ENCODE measurements around the gene RRP1B.

RRP1B gene

DNA sequence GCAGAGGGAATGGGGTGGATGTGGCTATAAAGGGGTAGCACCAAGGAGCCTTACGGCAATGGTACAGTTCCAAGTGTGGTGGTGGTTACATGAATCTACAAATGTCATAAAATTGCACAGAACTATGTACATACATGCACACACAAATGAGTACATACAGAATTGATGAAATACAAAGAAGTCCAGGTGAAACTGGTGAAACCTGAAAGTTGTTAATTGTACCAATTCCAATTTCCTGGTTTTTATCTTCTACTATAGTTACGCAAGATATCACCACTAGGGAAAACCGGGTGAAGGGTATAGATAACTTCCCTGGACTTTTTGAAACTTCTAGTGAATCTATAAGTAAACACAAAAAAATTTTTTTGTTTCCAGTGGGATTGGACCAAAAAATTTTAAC is 19.0 kb upstream of the RRP1B start:
- Histone ChIP-seq H3K4me3 (ENCODE audit: low read depth, low read length) (no peak overlapping the region), H3K9me3 (ENCODE audit: control insufficient read depth, low read length) (no peaks in the 10 kb centered on the region), H2AFZ (no peak overlapping the region), H3K27me3 (ENCODE audit: control insufficient read depth, insufficient read depth, low read length) (no peaks in the 10 kb centered on the region), H3K36me3 (ENCODE audit: control insufficient read depth, insufficient read depth, low read length) (no peaks in the 10 kb centered on the region), H3K79me2 (no peaks in the 10 kb centered on the region), H3K9ac (no peak overlapping the region), H3K27ac (no peak overlapping the region), H3K4me1 (peaks cover 2% of the 10 kb centered on the region), H3K4me2 (ENCODE audit: low read length) (no peak overlapping the region)
- TF ChIP-seq, protein P1, sequence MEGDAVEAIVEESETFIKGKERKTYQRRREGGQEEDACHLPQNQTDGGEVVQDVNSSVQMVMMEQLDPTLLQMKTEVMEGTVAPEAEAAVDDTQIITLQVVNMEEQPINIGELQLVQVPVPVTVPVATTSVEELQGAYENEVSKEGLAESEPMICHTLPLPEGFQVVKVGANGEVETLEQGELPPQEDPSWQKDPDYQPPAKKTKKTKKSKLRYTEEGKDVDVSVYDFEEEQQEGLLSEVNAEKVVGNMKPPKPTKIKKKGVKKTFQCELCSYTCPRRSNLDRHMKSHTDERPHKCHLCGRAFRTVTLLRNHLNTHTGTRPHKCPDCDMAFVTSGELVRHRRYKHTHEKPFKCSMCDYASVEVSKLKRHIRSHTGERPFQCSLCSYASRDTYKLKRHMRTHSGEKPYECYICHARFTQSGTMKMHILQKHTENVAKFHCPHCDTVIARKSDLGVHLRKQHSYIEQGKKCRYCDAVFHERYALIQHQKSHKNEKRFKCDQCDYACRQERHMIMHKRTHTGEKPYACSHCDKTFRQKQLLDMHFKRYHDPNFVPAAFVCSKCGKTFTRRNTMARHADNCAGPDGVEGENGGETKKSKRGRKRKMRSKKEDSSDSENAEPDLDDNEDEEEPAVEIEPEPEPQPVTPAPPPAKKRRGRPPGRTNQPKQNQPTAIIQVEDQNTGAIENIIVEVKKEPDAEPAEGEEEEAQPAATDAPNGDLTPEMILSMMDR (IDR thresholded peaks at IDR 0.05): no peak

DNA sequence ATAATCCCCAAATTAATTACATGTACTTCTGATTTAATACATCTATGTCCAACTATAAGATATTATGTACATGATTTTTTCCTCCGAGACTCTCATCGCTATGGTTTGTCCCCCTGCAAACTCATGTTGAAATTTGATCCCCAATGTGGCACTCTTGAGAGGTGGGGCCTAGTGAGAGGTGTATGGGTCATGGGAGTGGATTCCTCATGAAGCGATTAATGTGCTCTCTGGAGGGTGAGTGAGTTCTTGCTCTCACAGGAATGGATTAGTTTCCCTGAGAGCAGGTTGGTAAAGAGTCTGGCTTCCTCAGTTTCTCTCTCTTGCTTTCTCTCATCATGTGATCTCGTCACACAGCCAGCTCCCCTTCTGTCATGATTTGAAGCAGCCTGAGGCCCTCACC is 16.2 kb upstream of the RRP1B start:
- Histone ChIP-seq H2AFZ (no peak overlapping the region), H3K27me3 (ENCODE audit: control insufficient read depth, insufficient read depth, low read length) (no peaks in the 10 kb centered on the region), H3K79me2 (no peaks in the 10 kb centered on the region), H3K9ac (no peak overlapping the region), H3K9me3 (ENCODE audit: control insufficient read depth, low read length) (no peaks in the 10 kb centered on the region), H3K4me1 (peaks cover 8% of the 10 kb centered on the region), H3K4me2 (ENCODE audit: low read length) (no peak overlapping the region), H3K36me3 (ENCODE audit: control insufficient read depth, insufficient read depth, low read length) (no peaks in the 10 kb centered on the region), H3K4me3 (ENCODE audit: low read depth, low read length) (no peak overlapping the region), H3K27ac (no peak overlapping the region)
- TF ChIP-seq, protein P1 (IDR thresholded peaks at IDR 0.05): no peak

DNA sequence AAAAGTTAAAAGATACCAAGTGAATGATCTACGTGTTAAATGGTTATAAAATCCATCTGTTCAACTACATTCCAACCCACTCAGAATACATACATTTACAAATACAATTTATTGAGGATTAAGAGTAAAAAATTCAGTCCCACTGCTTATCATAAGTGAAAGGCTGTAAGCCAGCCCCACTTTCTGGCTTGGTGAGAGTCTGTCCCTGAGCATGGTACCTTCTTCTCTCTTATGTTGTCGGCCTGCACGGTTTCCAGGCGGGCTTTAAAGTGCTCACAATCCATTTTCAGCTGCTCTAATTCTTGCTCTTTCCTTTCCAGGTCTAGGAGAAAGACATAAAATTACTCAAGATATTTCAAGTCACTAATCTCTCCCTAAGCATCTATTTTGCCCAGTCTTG is 15.3 kb upstream of the RRP1B start:
- no peaks in the 10 kb centered on the region for H3K27me3 ChIP-seq (ENCODE audit: control insufficient read depth, insufficient read depth, low read length)
- no peak overlapping the region for H3K27ac ChIP-seq
- H3K79me2 ChIP-seq: no peaks in the 10 kb centered on the region
- peaks cover 8% of the 10 kb centered on the region for H3K4me1 ChIP-seq
- TF ChIP-seq, protein P1 (IDR thresholded peaks at IDR 0.05): no peak
- H3K9me3 ChIP-seq (ENCODE audit: control insufficient read depth, low read length): no peaks in the 10 kb centered on the region
- no peak overlapping the region for H3K4me3 ChIP-seq (ENCODE audit: low read depth, low read length)
- no peak overlapping the region for H3K4me2 ChIP-seq (ENCODE audit: low read length)
- no peak overlapping the region for H3K9ac ChIP-seq
- H3K36me3 ChIP-seq (ENCODE audit: control insufficient read depth, insufficient read depth, low read length): no peaks in the 10 kb centered on the region
- no peak overlapping the region for H2AFZ ChIP-seq

DNA sequence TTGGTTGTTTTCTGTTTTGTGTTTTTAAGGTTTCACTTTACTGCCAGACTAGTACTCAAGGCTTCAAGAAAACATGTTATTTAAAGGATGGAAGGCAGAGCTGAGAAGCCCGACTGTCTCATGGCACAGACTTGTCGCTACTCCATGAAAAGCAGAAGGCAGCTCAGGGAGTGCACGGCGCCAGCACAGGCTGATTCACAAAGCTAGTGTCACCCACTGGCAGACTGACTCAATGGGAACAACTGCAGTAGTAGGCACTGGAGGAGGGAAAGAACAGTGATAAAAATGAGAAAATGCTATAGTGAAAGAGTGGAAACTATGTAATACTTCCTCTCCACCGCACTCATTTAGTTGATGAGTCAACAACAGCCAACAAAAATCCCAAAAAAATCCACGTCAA is 14.8 kb upstream of the RRP1B start:
- Histone ChIP-seq H3K79me2 (no peaks in the 10 kb centered on the region), H3K27me3 (ENCODE audit: control insufficient read depth, insufficient read depth, low read length) (no peaks in the 10 kb centered on the region), H3K4me2 (ENCODE audit: low read length) (no peak overlapping the region), H3K27ac (no peak overlapping the region), H2AFZ (no peak overlapping the region), H3K4me1 (peaks cover 8% of the 10 kb centered on the region), H3K9me3 (ENCODE audit: control insufficient read depth, low read length) (no peaks in the 10 kb centered on the region), H3K9ac (no peak overlapping the region), H3K4me3 (ENCODE audit: low read depth, low read length) (no peak overlapping the region), H3K36me3 (ENCODE audit: control insufficient read depth, insufficient read depth, low read length) (no peaks in the 10 kb centered on the region)
- TF ChIP-seq, protein P1 (IDR thresholded peaks at IDR 0.05): no peak

DNA sequence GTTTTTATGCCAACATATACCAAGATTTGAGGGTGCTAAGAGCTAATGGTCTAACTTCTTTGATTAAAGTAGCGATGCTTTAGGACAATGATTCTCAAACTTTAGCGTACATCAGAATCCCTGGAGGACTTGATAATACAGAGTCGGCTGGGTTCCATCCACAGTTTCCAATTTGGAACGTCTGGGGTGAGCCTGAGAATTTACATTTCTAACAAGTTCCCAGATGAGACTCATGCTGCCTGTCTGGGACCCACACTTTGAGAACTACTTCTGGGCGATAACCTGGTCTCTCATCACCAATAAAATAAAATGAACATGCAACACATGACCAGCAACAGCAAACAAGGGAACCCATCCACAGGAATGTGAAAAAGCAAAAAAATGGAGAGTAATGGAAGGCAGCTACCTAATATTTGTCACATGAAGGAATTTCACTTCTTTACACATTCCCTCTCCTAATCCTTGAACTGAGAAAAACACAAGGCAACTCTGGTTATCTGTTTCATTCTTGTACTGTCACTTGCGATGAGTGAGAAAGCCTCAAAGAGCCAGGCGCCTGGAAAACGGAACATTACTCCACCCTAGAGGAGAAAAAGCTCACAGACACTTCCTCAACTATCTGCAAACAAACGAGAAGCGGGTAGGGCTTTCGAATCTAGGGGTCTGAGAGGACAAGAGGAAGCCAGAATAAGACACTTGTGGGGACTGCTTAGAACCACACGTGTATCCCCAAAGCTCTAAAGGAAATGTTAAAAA is 14.0 kb upstream of the RRP1B start:
- Histone ChIP-seq H3K9ac (no peak overlapping the region), H3K9me3 (ENCODE audit: control insufficient read depth, low read length) (no peaks in the 10 kb centered on the region), H3K4me2 (ENCODE audit: low read length) (no peak overlapping the region), H2AFZ (peak overlapping the region; percentile 60), H3K79me2 (no peaks in the 10 kb centered on the region), H3K36me3 (ENCODE audit: control insufficient read depth, insufficient read depth, low read length) (no peaks in the 10 kb centered on the region), H3K4me1 (peaks cover 8% of the 10 kb centered on the region), H3K4me3 (ENCODE audit: low read depth, low read length) (no peak overlapping the region), H3K27ac (peak overlapping the region; percentile 42), H3K27me3 (ENCODE audit: control insufficient read depth, insufficient read depth, low read length) (no peaks in the 10 kb centered on the region)
- TF ChIP-seq, protein P1 (IDR thresholded peaks at IDR 0.05): peak; percentile 54

All from parathyroid adenoma (tissue), 2 donors.